Measurements from ENCODE around the gene STOX2. TPM values are rescaled to one million over a fixed set of nuclear protein-coding genes. Genes with fewer than 3 reads are reported as not detected.

Gene STOX2
- total and polyA plus RNA-seq, 2 of the 13 experiments (the other 11 are each of a cell fraction or from before 2014, with no cell fraction given), result 0.01 to 0.15 TPM

DNA sequence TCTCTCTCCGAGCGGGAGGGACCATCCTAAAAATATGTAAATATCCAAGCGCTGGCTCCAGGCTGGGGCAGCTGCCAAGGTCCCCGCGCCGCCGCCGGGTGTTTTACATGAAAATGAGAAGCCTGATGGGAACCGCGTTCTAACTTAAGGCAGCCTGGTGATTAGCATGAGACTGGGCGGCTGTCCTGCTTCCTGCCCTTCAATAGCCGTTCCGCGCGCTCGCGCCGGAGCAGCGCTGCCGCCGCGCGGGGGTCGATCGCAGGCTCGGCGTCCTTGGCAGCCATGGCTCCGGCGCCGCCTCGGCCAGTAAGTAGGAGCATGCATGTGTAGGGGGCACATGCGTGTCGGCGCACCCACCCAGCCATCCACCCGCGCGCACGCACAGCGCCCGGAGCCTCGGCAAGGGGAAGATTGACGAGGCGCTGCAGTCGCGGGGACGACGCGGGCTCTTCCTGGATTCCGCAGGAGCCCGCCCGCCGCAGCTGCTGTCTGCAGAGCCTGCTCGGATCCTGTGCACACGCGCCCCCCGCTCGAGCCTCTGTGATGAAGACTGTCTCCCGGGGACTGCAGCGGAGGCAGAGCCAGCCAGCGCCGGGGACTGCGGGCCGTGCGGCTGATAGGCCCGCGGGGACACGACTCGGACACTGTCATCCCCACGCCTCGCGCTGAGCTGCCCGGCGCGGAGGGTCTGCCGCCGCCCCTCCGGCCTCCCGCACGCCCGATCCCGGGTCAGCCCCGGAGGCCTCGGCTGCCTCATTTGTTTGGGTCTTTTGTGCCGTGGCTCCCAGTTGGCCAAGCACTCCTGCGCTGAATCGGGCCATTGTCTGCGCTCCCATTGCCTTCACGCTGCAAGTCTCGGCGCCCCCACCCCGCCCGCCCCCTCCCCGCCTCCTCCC is 734 bp downstream of the STOX2 start (continued):
- TF ChIP-seq, protein P1, sequence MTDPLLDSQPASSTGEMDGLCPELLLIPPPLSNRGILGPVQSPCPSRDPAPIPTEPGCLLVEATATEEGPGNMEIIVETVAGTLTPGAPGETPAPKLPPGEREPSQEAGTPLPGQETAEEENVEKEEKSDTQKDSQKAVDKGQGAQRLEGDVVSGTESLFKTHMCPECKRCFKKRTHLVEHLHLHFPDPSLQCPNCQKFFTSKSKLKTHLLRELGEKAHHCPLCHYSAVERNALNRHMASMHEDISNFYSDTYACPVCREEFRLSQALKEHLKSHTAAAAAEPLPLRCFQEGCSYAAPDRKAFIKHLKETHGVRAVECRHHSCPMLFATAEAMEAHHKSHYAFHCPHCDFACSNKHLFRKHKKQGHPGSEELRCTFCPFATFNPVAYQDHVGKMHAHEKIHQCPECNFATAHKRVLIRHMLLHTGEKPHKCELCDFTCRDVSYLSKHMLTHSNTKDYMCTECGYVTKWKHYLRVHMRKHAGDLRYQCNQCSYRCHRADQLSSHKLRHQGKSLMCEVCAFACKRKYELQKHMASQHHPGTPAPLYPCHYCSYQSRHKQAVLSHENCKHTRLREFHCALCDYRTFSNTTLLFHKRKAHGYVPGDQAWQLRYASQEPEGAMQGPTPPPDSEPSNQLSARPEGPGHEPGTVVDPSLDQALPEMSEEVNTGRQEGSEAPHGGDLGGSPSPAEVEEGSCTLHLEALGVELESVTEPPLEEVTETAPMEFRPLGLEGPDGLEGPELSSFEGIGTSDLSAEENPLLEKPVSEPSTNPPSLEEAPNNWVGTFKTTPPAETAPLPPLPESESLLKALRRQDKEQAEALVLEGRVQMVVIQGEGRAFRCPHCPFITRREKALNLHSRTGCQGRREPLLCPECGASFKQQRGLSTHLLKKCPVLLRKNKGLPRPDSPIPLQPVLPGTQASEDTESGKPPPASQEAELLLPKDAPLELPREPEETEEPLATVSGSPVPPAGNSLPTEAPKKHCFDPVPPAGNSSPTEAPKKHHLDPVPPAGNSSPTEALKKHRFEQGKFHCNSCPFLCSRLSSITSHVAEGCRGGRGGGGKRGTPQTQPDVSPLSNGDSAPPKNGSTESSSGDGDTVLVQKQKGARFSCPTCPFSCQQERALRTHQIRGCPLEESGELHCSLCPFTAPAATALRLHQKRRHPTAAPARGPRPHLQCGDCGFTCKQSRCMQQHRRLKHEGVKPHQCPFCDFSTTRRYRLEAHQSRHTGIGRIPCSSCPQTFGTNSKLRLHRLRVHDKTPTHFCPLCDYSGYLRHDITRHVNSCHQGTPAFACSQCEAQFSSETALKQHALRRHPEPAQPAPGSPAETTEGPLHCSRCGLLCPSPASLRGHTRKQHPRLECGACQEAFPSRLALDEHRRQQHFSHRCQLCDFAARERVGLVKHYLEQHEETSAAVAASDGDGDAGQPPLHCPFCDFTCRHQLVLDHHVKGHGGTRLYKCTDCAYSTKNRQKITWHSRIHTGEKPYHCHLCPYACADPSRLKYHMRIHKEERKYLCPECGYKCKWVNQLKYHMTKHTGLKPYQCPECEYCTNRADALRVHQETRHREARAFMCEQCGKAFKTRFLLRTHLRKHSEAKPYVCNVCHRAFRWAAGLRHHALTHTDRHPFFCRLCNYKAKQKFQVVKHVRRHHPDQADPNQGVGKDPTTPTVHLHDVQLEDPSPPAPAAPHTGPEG (CRISPR knock-in tag; IDR thresholded peaks at IDR 0.05), result 0 out of 2 replicates have a peak, but pooled peaks have one; percentile 45
- TF ChIP-seq ZFY (CRISPR knock-in tag; IDR thresholded peaks at IDR 0.05), result peak; percentile 4; the same call in 1 of the 2 replicates
- TF ChIP-seq, protein P2, sequence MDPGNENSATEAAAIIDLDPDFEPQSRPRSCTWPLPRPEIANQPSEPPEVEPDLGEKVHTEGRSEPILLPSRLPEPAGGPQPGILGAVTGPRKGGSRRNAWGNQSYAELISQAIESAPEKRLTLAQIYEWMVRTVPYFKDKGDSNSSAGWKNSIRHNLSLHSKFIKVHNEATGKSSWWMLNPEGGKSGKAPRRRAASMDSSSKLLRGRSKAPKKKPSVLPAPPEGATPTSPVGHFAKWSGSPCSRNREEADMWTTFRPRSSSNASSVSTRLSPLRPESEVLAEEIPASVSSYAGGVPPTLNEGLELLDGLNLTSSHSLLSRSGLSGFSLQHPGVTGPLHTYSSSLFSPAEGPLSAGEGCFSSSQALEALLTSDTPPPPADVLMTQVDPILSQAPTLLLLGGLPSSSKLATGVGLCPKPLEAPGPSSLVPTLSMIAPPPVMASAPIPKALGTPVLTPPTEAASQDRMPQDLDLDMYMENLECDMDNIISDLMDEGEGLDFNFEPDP (CRISPR knock-in tag; conservative IDR thresholded peaks at IDR 0.05), result 0 out of 2 replicates have a peak, but pooled peaks have one; percentile 65
- TF ChIP-seq, protein P3, sequence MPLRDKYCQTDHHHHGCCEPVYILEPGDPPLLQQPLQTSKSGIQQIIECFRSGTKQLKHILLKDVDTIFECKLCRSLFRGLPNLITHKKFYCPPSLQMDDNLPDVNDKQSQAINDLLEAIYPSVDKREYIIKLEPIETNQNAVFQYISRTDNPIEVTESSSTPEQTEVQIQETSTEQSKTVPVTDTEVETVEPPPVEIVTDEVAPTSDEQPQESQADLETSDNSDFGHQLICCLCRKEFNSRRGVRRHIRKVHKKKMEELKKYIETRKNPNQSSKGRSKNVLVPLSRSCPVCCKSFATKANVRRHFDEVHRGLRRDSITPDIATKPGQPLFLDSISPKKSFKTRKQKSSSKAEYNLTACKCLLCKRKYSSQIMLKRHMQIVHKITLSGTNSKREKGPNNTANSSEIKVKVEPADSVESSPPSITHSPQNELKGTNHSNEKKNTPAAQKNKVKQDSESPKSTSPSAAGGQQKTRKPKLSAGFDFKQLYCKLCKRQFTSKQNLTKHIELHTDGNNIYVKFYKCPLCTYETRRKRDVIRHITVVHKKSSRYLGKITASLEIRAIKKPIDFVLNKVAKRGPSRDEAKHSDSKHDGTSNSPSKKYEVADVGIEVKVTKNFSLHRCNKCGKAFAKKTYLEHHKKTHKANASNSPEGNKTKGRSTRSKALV (CRISPR knock-in tag; IDR thresholded peaks at IDR 0.05), result peak; percentile 98; the same call in 1 of the 2 replicates
- TF ChIP-seq, protein P4, sequence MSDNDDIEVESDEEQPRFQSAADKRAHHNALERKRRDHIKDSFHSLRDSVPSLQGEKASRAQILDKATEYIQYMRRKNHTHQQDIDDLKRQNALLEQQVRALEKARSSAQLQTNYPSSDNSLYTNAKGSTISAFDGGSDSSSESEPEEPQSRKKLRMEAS (IDR thresholded peaks at IDR 0.05), result peak; percentile 30; the same call in 1 of the 2 replicates
- TF ChIP-seq MTF2 (CRISPR knock-in tag; IDR thresholded peaks at IDR 0.05; ENCODE audit: borderline replicate concordance), result peak; percentile 87
- TF ChIP-seq, protein P5, sequence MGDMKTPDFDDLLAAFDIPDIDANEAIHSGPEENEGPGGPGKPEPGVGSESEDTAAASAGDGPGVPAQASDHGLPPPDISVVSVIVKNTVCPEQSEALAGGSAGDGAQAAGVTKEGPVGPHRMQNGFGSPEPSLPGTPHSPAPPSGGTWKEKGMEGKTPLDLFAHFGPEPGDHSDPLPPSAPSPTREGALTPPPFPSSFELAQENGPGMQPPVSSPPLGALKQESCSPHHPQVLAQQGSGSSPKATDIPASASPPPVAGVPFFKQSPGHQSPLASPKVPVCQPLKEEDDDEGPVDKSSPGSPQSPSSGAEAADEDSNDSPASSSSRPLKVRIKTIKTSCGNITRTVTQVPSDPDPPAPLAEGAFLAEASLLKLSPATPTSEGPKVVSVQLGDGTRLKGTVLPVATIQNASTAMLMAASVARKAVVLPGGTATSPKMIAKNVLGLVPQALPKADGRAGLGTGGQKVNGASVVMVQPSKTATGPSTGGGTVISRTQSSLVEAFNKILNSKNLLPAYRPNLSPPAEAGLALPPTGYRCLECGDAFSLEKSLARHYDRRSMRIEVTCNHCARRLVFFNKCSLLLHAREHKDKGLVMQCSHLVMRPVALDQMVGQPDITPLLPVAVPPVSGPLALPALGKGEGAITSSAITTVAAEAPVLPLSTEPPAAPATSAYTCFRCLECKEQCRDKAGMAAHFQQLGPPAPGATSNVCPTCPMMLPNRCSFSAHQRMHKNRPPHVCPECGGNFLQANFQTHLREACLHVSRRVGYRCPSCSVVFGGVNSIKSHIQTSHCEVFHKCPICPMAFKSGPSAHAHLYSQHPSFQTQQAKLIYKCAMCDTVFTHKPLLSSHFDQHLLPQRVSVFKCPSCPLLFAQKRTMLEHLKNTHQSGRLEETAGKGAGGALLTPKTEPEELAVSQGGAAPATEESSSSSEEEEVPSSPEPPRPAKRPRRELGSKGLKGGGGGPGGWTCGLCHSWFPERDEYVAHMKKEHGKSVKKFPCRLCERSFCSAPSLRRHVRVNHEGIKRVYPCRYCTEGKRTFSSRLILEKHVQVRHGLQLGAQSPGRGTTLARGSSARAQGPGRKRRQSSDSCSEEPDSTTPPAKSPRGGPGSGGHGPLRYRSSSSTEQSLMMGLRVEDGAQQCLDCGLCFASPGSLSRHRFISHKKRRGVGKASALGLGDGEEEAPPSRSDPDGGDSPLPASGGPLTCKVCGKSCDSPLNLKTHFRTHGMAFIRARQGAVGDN (CRISPR knock-in tag; IDR thresholded peaks at IDR 0.05), result peak; percentile 51
- TF ChIP-seq, protein P6, sequence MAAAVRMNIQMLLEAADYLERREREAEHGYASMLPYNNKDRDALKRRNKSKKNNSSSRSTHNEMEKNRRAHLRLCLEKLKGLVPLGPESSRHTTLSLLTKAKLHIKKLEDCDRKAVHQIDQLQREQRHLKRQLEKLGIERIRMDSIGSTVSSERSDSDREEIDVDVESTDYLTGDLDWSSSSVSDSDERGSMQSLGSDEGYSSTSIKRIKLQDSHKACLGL (CRISPR knock-in tag; IDR thresholded peaks at IDR 0.05), result peak; percentile 56; the same call in 1 of the 2 replicates
- TF ChIP-seq, protein P7, sequence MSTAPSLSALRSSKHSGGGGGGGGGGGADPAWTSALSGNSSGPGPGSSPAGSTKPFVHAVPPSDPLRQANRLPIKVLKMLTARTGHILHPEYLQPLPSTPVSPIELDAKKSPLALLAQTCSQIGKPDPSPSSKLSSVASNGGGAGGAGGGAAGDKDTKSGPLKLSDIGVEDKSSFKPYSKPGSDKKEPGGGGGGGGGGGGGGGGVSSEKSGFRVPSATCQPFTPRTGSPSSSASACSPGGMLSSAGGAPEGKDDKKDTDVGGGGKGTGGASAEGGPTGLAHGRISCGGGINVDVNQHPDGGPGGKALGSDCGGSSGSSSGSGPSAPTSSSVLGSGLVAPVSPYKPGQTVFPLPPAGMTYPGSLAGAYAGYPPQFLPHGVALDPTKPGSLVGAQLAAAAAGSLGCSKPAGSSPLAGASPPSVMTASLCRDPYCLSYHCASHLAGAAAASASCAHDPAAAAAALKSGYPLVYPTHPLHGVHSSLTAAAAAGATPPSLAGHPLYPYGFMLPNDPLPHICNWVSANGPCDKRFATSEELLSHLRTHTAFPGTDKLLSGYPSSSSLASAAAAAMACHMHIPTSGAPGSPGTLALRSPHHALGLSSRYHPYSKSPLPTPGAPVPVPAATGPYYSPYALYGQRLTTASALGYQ (CRISPR knock-in tag; IDR thresholded peaks at IDR 0.05), result no peak
